HL-60/S4 treated with phorbol 12-myristate 13-acetate at 8.2 ng/mL for 4 days and 3 days (cell line): ENCODE results near the gene SLC38A1.
"Not testable (repeated sequence)": the region's sequence is repeated elsewhere in the genome, so short reads cannot be mapped to it uniquely, and the experiment has no call there.

Experiments
- in situ Hi-C: fragments of 300-500 bp; cut with MboI; formaldehyde crosslinking; loops from 2 replicates; pipeline ENCODE4 v1.15.0; 2022; ENCODE audit warnings: low sequenced_read_pairs

SLC38A1 gene

DNA sequence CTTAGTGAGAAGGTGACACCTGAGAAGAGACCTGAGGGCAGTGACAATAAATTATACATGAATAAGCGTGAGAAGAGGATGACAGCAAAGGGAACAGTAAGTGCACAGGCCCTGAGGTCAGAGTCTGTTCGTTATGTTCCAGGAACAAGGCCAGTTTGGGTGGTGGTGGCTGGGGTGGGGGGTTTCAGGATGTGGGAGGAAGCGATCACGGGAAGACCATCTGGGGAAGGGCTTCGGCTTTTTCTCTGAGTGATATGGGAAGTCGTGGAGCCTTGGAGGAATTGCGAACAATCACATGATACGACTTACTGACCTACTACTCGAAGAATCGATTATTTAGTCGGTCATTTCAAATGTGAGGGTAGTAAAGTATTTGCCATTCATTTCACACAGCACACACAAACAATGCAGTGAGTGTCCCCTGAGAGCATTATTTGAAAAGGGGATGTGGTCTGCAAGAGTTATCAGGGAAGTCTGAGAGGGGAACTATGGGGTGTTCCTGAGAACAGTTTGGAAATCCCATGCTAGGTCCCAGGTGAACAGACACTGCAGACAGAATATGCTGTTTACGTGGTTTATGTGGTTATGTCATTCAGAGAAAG, 94.7 kb downstream of the SLC38A1 start:
- in situ Hi-C loops: no loop called here

DNA sequence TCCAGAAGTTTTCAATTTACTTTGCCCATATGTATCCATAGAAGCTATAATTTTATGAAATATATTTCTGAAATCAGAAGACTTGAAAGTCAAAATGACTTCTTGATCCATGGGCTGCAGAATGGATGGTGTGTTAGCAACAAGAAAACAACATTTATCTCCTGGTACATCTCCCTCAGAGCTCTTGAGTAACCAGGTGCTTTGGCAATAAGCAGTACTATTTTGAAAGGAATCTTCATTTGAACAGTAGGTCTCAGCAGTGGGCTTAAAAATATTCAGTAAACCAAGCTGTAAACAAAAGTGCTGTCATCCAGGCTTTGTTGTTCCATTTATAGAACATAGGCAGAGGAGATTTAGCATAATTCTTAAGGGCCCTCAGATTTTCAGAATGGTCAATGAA, 100.4 kb downstream of the SLC38A1 start:
- in situ Hi-C loops: no loop called here

DNA sequence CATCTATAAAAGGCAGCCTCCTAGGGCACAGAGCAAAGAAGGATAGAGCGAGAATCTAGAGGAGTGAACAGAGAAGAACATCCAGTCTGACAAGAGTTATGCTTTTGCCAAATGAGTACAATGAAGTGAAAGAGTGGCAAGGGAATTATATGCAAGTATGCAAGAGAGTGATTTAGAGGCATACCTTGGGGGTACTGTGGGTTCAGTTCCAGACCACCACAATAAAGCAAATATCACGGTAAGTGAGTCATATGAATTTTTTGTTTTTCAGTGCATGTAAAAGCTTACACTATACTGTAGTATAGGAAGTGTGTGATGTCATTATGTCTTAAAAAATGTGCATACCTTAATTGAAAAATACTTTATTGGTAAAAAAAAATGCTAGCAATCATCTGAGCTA, 101.4 kb downstream of the SLC38A1 start:
- in situ Hi-C loops: no loop called here

DNA sequence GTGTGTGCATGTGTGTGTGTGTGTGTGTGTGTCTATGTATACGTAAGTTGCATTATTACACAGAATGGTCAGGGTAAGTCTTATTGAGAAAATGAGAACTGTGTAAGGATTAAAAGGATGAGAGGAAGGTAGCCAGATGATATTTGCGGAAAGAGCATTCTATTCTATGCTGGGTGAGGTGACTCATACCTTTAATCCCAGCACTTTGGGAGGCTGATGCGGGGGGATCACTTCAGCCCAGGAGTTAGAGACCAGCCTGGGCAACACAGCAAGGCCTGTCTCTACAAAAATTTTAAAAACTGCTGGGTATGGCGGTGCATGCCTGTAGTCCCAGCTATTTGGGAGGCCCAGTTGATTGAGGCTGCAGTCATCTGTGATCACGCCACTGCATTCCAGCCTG, 103.7 kb downstream of the SLC38A1 start:
- in situ Hi-C loops: no loop called here

DNA sequence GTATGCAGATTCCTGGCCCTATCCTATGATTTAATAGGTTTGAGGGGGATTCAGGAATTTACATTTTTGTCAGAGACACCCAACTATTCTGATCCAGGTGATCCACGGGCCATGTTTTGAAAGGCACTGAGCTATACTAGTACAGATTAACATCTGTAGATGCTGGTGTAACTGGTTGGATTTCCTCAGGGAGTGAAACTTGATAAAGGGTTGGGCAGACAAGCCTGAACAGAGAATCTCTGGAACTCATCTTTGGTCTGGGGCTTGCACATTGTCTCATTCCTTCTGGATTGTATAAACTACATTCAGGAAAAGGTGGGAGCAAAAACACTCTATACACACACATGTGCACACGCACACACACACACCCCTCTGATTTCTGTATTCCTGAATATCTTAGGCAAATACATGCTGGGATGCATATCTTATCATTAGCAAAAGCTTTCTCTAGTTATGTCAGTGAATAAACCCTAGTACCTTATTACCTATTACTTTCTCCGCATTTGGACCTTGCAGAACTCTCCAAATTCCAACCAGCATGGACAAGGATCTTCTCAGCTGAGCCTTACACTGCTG, 104.6 kb downstream of the SLC38A1 start:
- in situ Hi-C loops: no loop called here

DNA sequence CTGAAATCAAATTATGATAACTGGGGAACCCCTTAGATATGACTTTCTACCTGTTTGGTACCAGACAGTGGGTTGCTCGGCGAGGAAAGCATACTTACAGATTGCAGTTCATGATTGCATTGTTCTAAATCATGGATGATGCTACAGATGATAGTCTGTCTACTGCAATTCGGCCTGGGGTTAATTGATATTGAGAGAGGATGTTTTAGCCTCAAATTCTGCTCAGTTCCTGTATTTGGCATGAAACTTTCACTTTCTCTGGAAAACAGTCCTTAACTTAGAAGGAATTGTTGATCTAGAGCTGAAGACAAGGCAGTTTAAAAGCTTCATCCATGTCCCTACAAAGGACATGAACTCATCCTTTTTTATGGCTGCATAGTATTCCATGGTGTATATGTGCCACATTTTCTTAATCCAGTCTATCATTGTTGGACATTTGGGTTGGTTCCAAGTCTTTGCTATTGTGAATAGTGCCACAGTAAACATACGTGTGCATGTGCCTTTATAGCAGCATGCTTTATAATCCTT, 106.2 kb downstream of the SLC38A1 start:
- in situ Hi-C loops: not testable (repeated sequence)

DNA sequence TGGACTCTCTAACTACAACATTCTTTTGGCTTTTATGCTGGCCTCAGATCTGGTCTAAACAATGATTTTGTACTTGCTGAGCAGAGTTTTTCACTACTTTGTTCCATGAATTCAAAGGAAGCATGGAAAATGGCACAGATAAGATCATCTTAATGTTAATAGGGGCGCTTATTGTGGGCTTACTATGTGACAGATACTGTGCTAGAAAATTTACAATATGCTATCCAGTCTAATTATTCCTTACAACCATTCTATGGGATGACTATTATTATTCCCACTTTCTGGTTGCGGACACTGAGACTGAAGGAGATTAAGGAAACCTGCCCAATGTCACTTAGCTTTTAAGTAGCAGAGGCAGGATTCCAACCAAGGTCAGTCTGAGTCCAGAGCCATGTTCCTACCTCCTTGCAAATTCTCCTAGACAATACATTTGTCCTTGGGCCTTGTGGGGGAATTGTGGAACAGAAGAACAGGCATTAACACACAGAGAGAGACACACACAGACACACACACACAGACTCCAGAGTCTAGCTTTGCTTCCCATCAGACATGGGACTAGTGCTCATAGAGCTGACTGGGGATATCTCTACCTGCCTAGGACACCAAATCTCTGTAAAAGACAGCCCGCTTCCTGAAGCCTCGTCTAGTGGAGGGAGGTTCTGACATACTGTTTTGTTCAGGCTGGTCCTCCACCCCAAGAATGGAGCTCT, 107.7 kb downstream of the SLC38A1 start:
- in situ Hi-C loops: no loop called here

DNA sequence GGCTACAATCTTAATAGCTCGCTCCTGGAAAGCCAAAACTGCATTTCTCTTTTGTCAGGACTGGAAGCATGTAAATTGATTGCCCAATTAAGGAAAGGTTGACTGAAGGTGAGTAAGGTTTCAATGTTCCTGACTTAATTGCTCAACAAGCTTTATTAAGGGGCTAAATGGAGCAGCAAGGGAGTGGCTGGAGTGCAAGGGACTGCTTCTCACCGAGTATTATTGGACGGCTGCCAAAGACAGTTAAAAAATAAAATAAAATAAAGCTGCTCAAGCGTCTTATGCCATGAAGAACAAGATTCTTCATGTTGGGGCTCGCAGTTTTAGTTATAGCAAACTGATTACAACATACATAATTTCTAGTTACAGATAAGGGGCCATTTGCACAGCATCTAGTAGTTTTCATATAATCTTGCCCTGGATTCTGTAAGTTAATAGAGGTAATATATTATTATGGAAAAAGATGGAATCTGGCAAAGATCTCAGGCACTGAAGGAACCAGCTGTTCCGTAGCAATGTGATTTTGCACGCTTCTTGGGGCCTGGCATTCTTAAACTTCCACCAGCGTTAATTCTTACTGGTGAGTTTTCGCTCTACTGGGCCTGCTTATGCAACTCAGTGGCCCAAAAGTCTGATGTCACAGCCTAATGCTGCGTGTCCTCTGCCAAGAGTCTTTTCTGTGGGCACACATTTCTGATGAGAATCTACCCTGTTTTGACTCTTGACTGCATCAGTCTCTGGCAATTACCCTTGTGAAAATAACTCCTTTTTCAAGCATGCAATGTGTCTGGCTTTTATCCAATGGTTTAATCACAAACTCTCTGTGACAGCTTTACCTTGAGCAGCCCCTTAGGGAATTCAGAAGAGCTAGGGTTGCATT, 108.5 kb downstream of the SLC38A1 start:
- in situ Hi-C loops: no loop called here

DNA sequence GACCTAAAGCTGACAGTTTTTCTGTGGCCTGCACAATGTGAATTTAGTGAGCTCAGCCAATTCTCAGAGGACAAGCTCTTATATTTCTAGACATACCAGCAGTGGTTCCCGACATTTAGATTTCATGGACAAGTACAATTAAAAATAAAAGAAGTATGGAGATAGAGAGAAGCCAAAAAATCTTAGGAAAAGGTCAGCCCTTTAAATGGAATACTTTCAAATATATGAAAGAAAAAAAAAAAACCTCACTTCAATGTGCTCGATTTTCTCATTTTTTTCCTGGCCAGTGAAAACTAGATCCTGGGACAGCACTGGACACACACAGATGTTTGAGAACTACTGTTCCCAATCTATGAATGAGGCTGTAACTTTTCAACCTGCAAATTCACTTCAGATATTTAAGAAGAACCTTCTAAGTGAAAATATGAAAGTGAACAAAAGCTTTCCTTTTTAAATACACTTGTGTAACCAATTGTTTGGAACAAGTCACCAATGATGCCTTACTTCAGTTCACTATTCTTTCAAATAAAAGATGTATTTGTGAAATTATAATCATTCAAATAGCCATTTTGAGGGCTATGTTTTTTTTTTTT, 109.4 kb downstream of the SLC38A1 start:
- in situ Hi-C loops: no loop called here

DNA sequence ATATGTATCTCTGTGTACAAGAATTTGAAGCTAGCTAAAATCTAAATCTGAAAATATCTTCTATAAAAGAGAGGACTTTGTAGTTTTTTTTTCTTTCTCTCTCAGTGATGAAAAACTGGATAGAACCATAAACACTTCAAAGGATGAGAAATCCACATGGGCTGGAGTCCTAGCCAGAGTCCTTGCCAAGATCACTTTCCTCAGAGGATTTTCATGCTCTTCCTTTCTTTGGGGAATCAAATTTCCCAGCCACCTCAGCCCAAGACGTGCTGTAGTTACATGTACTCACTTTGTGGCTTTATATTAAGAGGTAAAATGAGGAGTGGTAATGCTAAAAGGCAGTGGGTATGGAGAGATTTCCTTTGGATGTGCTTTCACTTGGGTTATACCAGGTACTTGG, 110.3 kb downstream of the SLC38A1 start:
- in situ Hi-C loops: no loop called here

DNA sequence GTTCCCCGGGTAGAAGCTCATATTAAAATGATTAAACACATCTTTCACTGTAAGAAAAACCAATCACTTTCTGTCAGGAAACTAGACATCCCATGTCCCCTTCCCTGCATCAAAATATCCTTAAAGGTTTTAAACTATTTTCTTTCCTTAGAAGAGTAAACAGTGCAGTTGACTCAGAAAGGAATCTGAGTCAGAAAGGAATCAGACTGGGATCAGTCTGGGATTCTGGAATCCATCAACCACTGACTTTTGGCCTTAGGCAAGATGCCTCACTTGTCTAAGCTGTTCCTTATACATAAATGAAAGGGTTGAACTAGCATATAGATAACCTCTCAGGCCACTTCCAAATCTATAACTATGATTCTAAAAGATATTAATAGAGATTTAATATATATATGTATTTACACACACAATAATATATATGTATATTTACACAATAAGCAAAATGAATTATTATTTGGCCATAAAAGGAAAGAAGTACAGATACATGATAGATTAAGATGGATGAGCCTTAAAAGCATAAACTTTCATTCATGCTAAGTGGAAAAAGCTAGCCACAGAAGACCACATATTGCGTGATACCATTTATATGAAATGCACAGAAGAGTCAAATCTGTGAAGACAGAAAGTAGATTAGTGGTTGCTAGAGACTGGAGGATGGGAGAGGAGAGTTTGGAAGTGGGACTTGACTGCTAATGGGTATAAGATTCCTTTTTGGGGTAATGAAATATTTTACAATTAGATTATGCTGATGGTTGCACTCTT, 114.4 kb downstream of the SLC38A1 start:
- in situ Hi-C loops: no loop called here

DNA sequence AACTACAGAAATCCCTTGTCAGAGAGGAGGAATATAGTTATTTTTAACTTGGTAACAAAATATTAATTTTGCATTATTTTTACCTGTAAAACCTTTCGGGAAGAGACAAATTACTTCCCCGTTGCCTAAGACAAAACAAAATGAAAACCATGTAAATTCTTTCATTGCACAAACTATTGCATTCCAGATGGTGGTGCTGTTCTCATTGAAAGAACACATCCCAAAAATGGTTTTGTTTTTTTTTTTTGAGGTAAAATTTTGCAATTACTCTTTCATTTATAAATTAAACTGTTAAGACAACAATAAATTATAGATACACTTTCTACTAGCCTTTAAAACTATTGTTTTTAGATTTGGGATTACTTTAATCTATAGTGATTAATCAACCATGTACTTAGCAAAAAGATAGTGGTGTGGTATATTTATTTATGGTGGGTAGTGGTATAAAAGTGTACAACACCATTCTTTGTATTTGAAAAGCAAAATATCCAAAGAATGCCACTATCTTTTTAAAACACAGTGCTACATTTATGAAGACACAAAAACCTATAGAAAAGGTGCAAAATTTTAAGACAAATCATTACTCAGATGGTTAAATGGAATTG, 115.5 kb downstream of the SLC38A1 start:
- in situ Hi-C loops: no loop called here

DNA sequence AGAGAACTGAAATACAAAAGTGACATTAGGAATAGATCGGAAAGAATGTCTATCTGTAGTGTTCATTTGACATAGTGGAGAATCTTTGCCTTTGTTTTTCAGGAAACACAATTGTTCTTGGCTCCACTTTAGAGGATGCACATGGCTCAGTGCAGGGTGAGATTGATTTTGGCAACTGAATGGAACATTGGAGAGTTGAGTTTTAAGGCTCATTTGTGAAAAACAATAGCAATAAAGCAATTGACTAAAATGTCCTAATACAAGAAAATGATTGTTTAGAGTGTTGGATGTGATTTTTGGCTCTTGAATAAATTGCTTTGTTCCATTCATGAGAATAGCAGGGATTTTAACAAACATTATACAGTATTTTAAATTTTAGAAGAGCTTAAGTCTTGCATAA, 116.4 kb downstream of the SLC38A1 start:
- in situ Hi-C loops: no loop called here

DNA sequence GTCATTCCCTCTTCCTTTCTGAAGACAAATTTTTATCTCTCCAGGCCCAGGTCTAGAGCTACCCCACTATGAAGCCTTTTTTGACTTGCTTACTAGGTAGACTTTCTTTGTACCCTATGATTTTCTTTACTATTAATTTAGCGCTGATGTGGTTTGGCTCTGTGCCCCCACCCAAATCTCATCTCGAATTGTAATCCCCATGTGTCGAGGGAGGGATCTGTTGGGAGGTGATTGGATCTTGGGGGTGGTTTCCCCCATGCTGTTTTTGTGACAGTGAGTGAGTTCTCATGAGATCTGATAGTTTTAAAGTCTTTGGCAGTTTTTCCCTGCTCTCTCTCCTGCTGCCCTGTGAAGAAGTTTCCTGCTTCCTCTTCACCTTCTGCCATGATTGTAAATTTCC, 118.1 kb downstream of the SLC38A1 start:
- in situ Hi-C loops: no loop called here

DNA sequence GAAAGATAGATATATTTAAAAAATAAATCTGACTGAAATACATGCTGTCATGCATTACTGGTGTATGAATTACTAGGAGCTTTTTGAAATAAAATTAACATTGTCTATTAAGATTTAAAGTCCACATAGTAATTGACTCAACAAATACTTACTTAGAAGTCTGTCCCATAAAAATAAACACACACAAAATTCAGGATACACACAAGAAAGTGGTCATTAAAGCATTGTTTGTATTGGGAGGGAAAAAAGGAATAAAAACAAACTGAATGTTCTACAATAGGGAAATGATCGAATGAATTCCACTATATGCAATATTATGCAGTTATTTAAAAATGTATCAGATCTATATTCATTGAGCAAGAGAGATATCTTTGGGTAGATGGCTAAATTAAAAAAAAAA, 118.9 kb downstream of the SLC38A1 start:
- in situ Hi-C loops: no loop called here

DNA sequence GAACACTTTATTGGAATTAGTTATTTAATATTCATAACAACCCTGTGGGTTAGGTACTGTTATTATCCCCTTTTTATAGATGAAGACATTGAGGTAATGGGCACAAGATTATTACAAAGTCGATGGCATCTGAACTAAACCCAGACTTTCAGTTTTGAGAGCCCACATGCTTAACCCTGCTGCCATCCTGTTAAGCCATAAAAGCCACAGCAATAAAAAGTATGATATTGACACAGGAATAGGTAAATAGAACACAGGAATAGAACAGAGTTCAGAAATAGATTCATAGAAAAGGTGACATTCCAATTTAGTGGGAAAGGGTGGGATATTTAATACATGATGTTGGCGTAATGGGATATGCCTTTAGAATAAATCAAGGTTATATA, 119.8 kb downstream of the SLC38A1 start:
- in situ Hi-C loops: no loop called here

DNA sequence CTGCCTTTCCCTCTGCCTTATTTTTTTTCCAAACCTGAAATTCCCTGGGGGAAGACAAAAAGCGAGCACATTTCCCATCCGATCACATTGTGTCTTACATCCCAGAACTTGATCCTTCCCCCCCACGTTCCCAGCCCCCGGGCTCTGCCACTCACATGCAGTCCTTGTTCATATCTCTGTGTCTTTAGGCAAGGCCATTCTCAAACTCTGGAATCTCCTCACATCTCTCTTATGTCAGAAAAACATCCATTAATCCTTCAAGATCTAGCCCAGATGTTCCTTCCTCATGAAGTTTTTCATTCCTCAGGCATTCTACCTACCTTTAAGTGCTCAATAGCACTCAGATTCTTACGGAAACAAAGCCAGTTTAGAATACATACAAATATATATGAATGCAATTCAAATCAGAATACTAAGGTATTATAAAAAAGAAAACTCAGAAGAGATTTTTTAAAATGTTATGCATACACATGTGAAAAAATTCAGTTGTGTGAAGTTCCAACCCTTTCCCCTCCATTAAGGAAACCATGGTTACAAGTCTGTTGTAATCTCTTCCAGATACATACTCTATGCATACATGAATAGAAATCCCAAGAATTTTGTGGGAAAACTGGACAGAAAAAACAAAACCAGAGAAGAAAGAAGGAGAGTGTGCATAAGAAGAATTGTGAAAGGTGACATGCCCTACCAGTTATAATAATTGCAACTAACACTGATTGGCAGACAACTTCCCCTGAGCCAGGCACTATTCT, 120.3 kb downstream of the SLC38A1 start:
- in situ Hi-C loops: no loop called here

DNA sequence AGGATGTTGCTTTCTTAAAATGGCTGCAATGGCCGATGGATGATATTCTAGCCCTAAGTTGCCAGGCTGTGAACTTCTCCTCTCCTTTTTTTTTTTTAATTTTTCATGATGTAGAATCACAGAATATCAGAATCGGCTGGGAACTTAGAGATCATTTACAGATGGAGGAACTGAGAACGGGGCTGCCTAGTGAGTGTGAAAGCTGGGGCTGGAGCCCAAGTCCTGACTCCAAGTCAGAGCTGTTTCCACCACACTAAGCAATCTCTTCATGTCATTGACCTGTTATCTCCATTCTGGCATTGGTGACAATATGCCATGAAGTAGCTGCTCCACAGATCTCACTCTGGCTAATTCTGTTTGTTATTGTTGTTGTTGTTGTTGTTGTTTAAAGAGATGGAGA, 121.7 kb downstream of the SLC38A1 start:
- in situ Hi-C loops: no loop called here

DNA sequence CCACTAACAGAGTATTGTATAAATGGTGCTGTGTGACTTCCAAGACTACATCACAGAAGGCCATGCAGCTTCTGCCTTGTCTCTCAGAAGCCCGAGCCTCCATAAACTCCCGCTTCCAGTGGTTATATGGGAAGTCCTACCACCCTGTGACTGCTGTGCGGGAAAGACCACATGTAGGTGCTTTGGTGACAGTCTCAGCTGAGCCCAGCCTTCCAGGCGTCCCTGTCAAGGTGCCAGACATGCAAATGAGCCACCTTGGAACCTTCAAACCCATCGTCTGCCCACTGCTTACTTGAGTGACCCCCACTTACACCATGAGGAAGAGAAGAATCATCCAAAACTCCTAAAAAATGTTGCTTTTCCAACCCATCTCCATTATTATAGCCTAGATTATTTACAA, 123.0 kb downstream of the SLC38A1 start:
- in situ Hi-C loops: no loop called here
